Kidney capillary endothelial cell (primary cell): ENCODE measurements around the gene SNX33.
"Not testable (repeated sequence)": the region's sequence is repeated elsewhere in the genome, so short reads cannot be mapped to it uniquely, and the experiment has no call there.

Experiments used
- DNase-seq: peaks from one replicate; pipeline ENCODE4 v3.0.0-alpha.2; 2018; ENCODE audit warnings: low spot score

SNX33 gene, protein sequence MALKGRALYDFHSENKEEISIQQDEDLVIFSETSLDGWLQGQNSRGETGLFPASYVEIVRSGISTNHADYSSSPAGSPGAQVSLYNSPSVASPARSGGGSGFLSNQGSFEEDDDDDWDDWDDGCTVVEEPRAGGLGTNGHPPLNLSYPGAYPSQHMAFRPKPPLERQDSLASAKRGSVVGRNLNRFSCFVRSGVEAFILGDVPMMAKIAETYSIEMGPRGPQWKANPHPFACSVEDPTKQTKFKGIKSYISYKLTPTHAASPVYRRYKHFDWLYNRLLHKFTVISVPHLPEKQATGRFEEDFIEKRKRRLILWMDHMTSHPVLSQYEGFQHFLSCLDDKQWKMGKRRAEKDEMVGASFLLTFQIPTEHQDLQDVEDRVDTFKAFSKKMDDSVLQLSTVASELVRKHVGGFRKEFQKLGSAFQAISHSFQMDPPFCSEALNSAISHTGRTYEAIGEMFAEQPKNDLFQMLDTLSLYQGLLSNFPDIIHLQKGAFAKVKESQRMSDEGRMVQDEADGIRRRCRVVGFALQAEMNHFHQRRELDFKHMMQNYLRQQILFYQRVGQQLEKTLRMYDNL

DNA sequence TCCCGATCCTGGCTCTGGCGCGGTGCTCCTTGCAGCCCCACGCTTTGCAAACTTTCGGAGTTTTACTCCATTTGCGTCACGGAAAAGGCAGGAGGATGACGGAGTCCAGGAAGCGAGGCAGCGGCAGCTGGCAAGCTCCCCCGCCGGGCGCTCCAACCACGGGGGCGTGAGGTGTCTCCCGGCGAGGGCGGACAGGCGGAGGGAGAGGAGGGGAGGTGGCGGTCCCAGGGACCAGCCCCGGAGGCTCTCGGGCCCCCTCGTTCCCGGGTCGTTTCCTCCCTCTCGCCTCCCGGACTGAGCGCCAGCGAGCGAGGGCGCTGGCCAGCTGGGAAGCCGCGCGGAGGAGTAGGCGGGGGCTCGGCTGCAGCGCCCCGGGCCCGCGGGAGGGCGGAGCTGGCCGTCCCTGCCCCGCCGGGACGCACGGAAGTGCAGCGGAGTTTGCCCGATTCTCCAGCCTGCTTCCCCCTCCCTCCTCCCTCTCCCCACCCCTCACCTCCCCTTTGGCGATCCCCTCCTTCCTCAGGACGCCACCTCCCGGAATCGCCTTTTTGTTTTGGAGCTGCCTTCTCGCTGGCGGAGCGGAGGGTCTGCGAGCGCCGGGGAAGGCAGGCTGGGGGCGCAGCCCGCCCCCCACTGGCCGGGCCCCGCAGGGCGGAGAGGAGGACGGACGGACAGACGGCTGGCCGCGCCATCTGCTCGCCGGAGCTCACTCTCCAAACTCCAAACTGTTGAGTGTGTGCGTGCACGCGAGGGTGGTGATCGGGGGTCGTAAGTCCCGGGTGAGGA, at the start of gene SNX33:
Gene SNX33, plus strand, starts transcription at position 543 of the 786 bp plus-strand sequence. CDS start 1,191 bp downstream, outside the sequence.
- peak; percentile 76 for DNase-seq

DNA sequence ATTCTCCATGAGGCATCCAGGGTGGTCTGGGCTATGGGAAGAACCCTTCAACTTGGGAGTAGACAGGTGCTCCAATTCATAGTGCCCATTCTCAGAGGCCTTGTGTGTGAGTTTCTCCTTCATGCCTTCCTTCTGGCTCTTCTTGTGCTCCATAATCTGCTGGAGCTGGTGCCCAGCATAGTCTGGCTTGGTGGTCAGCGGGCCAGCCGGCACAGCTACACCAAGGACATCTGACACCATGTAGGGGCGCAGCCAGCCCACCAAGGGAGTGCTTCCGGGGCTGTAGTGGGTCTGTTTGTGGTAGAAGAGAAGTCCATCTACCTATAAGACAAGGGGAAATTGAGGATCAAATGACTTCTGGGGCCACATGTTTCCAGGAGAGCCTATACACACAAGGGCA, 49.4 kb upstream of the SNX33 start:
- DNase-seq: no peak

DNA sequence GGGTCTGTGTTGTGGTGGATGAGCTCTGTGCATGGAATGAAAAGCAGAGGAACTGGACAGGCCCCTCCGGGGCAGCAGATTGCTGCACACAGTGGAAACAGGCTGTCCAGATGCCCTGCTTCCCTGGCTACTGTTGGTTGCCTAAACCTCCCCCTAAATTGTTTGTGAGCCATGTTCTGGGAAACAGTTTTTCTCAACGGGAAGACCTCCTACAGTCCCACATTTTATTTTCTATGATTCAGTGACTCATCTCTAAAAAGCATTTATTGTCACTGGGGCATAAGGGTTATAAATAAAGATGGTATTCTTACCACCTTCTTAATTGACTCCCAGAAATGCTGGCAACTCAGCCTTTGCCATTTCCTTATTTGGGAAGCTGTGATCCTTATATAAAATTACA, 48.3 kb upstream of the SNX33 start:
- DNase-seq: no peak

DNA sequence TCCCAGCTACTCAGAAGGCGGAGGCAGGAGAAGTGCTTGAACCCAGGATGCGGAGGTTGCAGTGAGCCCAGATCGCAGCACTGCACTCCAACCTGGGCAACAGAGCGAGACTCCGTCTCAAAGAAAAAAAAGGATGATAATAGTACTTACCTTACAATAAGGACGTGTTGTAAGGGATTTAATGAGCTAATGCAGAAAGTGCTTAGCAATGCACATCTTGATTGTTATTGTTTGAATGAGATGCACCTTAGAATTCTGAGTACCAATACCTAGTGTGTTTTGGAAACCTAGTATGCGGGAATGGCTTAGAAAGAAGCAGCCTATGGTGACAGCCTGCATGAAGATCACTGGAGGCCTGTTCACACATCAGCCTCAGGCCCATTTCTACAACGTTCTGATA, 41.7 kb upstream of the SNX33 start:
- DNase-seq: no peak

DNA sequence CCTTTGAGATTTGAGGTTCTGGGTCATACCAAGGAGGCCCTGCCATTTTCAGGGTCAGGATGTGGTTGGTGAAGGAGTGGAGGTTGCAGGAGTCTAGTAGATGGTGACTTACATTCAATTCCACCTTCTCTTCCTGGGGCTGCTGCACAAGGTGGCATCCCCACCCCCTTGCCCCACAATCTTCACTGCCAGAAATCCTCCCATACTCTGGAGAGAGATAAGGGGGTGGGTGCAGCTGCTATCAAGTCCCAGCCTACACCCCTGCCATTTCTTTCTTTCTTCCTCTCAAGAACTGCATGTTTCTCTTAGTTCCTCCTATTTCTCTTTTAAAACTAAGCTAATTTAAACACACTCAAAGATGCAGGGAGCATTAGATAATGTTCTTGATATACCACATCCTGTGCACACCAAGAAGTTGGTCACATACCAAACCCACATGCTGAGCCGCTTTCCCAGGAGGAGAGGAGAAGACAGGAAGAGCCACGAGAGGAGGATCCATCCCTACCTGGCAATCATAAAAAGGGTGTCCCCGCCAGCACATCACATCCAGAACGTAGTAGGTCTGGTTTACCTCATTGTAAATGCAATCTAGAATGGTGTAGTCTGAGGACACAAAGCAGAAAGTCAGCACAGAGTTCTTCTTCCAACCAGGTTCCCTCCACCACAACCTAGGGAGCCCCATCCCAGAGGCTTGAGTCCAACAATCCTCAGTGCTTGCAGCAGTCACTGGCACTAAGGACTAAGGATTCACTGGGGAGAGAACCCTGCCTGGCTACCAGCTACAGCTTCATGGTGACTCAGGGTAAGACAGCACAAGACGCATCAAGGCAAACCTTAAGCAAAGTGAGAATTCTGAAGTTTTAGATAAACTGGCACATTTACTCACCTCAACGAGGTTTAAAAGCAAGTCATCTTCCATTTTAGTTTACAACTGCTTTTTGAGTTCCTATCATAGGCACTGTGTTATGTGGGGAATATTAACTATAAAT, 40.7 kb upstream of the SNX33 start:
- no peak for DNase-seq

DNA sequence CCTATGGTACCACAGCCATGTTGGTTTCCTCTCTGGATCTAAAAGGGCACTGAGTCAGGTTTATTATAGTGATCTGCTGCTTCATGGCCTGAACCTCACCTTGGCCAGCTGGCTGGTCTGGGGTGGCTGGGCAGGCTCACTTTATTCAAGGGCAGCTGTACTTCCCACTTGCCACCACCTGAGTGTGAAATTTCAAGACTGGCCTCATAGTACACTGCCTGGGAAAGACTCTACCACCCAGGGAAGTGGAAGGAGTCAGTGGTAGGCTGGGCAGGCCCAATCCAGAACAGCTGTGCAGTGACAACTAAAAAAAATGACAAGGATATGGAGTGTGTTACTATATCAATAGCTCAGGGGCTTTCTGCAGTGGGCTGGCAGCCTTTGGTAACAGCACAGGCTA, 30.9 kb upstream of the SNX33 start:
- DNase-seq: no peak

DNA sequence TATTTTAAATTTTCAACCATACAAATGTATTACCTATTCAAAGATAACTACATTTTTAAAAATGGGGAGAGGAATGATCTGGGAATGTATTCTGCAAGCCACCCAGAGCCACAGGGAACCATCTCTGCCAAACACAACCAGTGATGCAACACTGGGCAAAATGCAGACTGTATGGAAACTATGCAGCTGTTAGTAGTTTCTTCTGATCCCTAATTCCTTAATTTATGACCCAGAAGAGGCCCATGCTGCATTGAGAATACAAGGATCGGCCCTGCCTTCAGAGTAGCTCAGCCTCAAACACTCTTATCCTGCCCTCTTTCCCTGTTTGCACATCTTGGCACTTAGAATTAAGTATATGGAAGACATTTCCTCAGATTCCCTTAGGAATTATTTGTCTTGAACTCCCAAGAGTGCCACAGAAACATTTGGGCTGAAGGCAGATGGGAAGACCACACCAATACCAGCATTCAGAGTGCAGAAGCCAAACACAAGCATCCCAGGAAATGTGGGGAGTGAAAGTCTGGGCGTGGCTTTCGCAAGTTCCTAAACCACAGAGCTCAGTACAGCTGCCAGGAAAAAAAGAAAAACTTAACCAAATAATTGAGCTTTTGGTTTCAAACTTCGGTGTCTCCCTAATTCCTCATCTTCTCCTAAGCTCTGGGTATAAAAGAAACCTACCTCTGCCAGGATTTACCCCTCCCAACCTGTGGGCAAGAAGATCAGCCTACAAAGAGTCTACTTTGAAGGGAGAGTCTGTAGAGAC, 27.5 kb upstream of the SNX33 start:
- DNase-seq: no peak

DNA sequence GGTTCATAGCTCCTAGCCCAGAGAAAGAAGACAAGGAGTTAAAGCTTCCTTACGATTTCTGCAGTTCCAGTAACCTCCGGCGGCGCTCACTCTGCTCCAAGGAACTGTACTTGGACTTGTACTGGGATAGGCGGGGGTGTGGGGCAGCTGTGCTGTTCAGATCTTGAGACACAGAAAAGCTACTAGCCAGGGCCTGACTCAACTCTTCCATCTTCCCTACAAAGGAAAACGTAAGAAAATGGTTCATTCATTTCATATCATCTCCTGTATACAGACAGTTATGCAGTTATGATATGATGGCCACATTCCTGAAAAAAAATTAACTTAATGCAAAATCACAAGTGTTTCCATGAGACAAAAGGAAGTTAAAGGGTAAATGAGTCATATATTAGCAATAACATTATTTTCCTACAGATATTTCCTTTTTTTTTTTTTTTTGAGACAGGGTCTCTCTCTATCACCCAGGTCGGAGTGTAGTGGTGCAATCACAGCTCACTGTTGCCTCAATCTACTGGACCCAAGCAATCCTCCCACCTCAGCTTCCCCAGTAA, 26.8 kb upstream of the SNX33 start:
- peak; percentile 72 for DNase-seq

DNA sequence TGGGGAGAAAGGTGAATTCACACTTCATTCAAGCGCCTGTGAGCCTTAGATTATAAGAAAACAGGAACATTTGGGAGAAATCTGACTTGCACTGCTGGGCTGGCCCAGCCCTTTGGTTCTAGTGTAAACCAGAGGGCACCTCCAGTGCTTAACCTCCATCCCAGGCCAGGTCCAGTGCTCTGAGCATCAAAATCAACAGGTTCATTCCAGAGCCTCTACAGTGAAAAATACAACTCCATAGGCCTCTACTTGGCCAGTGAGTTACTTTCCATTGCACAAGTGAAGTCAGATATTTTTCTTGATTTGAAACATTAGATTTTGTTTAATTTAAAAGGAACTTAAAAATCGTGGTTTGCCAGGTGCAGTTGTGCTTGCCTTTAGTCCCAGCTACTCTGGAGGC, 25.2 kb upstream of the SNX33 start:
- no peak for DNase-seq

DNA sequence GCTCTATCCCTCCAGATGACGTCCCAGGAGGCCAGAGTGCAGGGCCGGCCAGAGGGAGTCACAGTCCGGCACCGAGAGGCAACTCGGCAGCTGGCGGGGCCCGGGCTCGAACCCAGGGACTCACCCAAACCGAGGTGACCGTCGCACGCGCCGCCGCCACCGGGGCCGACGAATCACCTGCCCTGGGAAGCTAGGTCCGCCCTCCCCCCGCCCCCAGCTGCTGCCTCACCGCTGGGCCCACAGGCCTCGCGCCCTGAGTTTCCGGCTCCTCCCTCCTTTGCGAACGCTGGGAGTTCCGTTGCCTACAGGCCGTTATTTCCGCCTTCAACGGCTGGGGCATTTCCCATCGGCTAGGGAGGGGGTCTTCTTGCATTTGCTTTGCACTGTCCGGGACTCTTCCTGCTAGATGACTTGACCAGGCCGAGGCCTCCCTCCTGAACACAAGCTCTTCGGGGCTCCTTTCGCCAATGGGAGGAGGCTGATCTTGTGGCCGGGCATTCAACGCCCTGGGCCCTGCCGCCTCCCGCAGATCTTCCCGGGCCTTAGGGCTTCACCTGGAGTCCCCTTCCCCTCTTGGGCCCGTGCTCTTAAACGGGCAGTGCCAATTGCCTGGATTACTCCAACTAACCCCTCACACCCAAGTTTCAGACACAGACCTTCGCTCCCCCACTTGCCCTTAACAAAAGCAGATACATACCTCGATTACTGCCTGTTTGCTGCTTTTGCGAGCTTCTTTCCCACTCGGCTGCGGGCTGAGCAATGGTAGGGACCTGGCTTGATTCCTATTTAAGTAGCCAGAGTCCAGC, 22.0 kb upstream of the SNX33 start, which contains the start of gene SNUPN:
Gene SNUPN, minus strand, starts transcription at position 184 of the 806 bp plus-strand sequence. CDS start 4,674 bp downstream, outside the sequence.
- peak; percentile 85 for DNase-seq

DNA sequence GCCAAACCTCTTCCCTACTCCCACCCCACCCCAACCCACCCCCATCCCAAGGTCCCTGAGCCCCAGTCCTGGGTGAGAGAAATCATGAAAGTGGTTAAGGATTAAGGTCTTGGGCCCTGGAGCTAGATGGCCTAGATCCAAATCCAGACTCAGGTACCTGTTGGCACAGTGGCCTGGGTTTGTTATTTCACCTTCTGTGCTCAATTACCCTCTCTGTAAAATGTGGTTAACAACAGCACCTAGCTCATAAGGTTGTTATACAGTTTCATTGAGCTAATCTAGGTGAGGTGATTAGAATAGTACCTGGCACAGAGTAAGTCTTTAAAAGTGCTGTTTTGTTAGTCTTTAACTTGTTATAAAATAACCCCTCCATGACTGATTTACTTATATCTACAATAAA, 15.8 kb upstream of the SNX33 start:
- DNase-seq: no peak

DNA sequence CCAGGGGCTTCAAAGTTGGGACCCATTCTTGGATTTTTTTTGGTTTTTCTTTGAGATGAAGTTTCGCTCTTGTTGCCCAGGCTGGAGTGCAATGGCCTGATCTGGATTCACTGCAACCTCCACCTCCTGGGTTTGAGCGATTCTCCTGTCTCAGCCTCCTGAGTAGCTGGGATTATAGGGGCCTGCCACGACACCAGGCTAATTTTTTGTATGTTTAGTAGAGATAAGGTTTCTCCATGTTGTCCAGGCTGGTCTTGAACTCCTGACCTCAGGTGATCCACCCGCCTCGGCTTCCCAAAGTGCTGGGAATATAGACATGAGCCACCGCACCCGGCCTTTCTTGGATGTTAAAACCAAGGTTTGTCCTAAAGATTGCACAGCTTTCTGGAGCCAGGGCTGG, 13.8 kb upstream of the SNX33 start:
- not testable (repeated sequence) for DNase-seq

DNA sequence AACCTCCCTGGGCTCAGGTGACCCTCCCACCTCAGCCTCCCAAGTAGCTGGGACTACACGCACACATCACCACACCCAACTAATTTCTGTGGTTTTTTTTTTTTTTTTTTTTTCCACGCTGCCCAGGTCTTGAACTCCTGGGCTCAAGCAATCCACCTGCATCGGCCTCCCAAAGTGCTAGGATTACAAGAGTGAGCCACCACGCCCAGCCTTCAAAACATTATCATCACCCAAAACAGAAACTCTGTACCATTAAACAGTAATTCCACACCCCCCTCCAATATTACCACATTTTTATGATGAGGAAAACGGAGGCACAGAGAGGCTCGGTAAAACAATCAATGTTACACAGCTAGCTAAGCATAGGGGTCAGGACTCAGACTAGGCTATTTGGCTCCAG, 11.7 kb upstream of the SNX33 start:
- no peak for DNase-seq

DNA sequence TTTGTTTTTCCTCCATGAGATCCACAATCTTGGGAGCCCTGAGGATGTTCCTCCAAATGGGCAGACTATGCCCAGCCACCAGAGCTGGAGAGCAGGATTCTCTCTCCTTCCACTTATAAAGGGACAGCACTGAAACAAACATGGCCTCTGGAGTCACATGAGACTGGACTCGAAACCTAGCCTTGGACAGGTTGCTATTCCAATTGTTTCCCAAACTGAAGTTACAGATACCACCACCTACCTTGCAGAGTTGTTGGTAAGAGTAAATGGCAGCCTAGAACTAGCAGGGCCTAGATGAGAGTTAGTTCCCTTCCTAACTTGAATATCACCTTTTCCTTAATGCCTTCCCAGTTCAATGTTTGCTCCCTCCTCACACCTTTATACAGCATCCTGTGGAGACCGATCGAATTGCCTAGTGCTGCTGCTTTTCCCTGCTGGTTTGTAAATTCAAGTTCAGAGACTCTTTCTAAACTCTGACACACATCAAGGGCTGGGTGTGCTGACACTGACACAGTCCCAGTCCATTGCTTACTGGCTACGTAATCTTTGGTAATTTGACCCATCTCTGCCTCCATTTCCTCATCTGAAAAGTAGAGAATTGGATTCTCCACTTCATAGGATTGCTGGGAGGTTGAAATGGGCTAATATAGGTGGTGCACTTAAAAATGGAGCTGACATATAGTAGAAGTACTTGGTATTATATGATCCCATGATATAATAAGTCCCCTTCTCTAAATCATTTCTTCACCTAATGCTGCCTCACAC, 10.3 kb upstream of the SNX33 start:
- no peak for DNase-seq

DNA sequence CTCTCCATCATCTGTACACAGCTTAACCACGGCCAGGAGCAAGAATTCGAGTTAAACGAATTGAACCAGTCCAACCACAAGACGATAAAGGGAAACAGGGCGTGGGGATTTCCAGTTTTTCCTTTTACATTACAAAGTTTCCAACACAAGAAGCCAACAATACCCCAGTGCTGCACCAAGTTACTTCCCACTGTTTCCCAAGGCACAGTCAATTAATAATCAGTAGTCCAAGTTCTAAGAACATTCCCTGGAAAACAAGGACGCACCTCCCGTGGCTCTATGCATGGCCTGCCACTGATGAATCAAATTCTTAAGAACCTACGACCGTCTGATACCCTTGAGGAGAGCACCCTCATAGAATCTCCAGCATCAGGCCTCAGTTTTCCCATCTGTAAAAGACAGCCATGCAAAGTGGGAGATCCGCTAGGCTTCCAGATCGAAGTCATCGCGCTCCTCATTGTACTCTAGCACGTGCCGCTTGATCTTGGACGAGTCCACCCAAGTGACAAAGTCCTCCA, 8.5 kb upstream of the SNX33 start:
- no peak for DNase-seq

DNA sequence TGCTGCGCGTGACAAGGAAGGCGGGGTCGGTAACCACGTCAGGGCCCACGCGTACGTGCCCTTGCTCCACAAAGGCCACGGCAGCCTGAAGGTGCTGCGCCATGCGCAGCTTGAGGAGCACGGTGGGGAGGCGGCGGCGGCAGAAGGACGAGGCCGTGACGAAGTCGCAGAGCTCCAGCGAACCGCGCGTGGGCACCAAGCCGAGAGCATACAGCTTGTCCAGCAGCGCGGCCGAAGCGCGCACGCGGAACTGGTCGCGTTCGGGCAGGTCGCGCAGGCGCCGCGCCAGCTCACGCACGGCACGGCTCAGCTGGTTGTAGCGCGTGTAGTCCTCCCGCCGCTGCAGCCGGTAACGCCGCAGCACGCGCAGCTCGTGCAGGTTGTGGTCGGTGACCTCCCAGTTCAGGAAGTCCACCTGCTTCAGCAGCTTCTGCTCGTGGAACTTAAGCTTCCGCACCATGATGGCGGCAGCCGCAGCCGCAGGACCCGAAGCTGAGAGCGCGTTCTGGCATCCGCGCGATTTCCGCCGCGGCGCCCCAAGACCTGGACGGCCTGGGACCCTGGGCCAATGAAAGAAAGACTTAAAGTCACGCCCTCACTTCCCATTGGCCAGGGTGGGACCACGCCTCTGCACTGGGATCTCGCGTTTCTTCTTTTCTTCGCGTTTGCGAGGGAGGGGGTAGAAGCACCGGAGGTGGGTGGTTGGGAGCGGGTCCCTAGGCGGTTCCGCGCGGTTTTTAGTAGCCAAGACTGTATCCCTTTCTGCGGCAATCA, 7.8 kb upstream of the SNX33 start, which contains the start of gene IMP3:
Gene IMP3, minus strand, starts transcription at position 516 of the 774 bp plus-strand sequence. Its CDS starts 56 bp downstream, at position 460.
- peak; percentile 96 for DNase-seq

DNA sequence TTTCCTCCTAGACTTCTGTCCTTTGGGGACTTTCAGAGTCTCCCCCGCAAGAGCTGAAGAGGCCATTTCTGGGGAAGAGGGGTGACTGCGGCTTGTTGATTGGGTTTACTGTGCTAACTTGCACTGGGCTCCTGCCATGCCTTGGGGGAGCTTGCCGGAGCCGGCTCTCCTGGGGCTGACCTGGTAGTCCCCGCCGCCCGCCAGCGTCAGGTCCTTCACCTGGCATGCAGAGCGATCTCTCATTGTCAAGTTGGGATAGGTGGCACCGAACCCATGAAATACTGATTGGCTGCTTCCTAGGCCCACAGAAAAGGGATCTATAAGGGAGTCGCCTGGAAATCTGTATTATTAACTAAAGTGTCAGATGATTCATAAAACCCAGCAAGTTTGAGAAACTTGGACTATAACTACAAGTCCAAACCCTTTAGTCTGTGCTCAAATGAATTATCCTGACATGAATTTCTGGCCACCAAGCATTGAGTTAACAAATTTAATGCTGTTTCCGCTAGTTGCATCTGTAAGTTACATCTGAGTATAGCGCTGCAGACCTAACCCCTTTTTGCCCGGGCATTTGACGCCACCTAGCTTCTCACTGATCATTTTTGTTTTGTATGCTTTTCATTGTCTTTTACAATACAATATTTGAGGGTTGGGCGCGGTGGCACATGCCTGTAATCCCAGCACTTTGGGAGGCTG, 7.1 kb upstream of the SNX33 start:
- DNase-seq: peak; percentile 38
